HG03139 (cell line): ENCODE measurements around the gene BLTP3A.

ENCODE experiments used
- ATAC-seq: cut with Tn5 transposase; IDR thresholded peaks from one replicate; pipeline ENCODE4 v1.9.1; 2021; ENCODE audit not compliant: unreplicated experiment

The BLTP3A gene

GRCh38 chr6:34829137-34829536 lies 37.3 kb downstream of the BLTP3A start:
- ATAC-seq = no peak

DNA sequence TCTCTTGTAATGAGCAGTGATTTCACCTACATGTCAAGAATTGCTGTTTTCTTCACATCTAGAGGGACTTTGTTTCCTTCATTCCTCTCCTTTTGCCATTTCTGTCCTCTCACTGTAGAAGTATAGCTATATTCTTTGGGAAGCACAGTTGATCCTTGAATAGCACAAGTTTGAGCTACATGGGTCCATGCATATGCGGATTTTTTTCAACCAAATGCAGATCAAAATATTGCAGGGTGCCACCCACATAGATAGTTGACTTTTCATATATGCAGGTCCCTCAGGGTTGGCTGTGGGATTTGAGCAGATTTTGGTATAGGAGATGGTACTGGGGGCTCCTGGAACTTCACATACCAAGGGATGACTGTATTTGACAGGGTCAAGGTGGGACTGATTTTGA lies 41.1 kb downstream of the BLTP3A start:
- ATAC-seq = no peak

GRCh38 chr6:34834789-34835518 lies 43.1 kb downstream of the BLTP3A start:
- no peak for ATAC-seq

- ATAC-seq = no peak
Measured at GRCh38 chr6:34836008-34836407, 44.1 kb downstream of the BLTP3A start.

DNA sequence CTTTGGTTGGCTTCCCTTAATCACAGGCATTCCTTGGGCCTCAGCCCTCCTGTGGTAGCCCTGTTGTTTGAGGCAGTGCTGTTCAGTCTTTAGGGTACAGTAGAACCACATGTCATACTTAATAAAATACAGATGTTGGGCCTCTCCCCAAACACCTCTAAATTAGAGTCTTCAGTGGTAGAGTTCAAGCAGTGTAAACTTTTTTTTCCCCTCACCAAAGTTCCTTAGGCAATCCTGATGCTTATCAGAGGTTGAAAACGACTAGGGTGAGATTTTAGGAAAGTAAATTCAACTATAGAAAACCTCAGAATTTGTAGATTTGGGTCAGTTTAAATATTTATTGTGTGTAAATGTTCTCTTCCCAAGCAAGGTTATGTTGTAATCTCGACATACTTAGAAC lies 44.6 kb downstream of the BLTP3A start:
- no peak for ATAC-seq

GRCh38 chr6:34837528-34837927 lies 45.6 kb downstream of the BLTP3A start:
- no peak for ATAC-seq

- ATAC-seq = no peak
Measured at GRCh38 chr6:34839666-34840352, 47.9 kb downstream of the BLTP3A start.
